Cortex of kidney (tissue), 1 donor: ENCODE measurements around the gene MED28.
"Not testable (repeated sequence)": the region's sequence is repeated elsewhere in the genome, so short reads cannot be mapped to it uniquely, and the experiment has no call there.

Source experiments
- DNase-seq: peaks from one replicate; lab custom pipeline; 2025; lab: John Stamatoyannopoulos, UW

MED28 gene

DNA sequence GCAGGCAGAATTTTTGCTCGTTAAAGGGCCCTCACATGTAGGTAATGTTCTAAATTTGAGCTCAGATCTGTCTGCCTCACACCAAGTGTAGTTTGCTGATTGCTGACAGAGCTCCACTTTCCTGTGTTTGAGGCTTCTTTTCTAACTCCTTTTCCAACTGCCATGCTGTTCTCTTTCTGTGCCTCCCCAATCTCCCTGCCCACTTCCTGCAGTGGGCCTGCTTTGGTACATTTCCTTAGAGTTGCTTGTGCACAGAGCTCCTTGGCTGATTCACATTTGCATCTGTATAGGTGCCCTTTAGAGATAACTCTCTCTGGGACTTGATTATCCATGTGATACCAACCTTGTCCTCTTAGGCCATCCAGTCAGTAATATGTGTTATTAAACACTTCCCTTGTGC, 4.5 kb downstream of the MED28 start:
- DNase-seq = no peak

DNA sequence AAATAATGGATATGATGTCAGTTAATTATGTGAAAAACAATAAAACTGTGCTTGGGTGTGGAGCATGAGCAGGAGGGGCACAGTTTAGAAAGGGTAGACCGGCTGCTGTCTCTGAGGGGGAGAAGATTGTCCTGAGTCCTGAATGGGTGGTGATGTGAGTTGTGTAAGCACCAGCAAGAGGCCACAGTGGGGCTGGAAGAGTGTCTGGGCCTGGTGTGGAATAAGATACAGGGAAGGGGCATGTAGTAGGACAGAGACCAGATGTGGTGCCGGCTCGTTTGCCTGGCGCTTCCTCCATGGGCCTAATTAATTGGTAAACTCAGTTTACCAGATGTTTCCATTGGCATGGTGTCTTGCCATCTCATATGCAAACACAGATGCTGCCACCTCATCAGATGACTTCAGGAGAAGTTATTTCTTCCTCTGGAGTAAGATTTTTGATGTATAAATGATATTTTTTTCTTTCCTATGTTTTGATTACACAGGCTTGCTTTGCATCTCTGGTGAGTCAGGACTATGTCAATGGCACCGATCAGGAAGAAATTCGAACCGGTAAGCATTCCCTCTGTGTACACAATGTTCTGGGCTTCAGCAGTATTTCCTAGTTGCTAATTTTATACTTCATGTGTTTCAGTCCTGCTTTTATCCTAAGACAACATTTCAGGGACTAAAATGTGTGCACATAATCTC, 5.1 kb downstream of the MED28 start:
- DNase-seq = no peak

GRCh38 chr4:17623451-17624001, 9.1 kb downstream of the MED28 start:
- no peak for DNase-seq

DNA sequence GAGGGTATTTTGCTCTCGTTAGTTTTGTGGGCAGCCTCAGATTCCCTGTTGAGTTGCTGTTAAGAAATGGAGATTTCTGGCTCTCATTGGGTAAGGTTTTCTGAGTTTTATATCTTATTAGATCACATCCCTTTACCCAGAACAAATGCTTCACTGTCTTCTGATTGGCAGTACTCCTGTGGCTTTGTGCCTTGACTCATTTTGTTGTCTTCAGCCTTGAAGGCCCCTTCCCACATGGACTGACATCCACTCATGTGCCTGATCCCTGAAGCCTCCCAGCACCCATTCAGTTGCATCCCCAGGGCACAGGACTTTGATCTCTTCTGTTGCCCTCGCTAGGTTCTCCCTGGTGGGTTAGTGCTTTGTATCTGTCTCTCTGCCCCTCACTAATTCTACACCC, 10.4 kb downstream of the MED28 start:
- DNase-seq = no peak

DNA sequence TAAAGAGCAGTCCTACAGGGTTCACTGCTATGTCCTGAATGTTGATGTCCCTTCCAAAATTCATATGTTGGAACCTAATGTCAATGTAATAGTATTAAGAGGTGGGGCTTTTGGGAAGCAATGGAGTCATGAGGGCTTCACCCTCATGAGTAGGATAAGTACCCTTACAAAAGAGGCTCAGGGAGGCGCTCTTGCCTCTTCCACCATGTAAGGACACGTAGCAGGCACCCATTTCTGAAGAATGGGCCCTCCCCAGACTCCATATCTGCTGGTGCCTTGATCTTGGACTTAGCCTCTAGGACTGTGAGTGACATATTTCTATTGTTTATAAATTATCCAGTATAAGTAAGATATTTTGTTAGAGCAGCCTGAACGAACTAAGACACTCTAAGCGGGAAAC, 15.8 kb downstream of the MED28 start:
- DNase-seq = no peak

- DNase-seq = no peak
These were observed 19.2 kb downstream of the MED28 start for GRCh38 chr4:17633600-17633999.

- no peak for DNase-seq
These were observed 20.6 kb downstream of the MED28 start for GRCh38 chr4:17635056-17635455.

DNA sequence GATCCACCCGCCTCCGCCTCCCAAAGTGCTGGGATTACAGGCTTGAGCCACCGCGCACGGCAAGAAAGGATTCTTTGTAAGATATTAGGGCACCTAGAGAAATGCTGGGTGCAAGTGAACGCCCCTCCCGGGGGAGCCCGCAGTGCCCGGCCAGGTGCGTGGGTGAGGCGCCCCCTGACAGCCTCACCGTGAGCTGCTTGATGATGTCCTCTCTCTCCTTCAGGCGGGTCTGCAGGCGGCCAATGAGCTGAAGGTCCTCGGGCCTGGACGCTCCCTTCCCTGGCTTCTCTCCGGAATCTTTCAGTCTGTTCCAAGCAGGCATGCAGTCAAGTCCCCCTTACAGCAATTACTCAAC, 21.9 kb downstream of the MED28 start:
- no peak for DNase-seq

DNA sequence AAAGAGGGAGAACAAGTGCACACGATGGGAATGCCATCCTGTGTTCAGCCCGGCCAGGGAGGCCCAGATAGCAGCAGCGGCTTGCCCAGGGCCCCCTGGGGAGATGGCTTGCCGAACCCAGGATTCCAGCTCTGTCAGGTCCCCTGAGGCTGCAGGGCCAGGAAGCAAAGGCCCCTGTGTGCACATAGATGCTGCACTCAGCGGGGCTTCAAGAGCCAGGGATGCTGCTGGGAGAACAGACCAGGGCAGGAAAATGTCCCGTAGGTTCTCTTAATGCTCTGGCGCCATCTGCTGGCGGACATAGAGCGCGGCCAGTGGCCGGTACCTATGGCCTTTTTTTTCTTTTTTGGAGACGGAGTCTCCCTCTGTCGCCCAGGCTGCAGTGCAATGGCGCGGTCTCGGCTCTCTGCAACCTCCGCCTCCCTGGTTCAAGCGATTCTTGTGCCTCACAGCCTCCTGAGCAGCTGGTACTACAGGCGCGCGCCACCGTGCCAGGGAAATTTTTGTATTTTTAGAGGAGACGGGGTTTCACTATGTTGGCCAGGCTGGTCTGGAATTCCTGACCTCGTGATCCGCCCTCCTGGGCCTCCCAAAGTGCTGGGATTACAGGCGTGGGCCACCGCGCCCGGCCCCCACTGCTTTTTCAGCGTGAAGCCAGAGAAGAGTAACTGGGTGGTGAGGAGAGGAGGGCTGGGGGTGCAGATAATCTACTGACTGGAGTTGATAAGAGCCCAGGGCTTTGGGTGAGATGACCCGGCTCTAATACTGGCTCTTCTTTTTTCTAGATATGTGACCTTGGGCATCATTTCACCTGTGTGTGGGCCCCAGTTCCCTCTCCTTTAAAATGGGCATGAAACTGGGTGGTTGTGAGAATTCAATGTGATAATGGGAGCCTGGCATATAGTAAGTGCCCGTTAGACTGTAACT, 22.5 kb downstream of the MED28 start:
- no peak for DNase-seq

DNA sequence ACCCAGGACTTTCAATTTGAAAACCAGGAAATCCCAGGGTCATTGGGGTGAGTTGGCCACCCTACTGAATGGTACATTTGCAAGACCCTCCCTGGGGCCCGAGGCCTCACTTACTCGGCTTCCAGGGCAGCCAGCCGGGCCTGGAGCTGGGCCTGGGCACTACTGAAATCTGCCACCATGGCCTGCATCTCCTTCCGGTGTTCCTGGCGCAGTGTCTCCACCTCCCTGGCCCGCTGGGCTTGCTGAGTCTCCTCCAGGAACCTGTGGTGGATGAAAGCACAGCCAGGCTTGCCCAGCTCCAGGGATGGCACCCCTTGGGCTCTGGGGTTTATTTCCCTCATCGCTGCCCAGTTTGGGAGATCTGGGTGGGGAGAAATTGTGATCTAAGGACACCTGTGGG, 24.7 kb downstream of the MED28 start:
- DNase-seq = no peak

DNA sequence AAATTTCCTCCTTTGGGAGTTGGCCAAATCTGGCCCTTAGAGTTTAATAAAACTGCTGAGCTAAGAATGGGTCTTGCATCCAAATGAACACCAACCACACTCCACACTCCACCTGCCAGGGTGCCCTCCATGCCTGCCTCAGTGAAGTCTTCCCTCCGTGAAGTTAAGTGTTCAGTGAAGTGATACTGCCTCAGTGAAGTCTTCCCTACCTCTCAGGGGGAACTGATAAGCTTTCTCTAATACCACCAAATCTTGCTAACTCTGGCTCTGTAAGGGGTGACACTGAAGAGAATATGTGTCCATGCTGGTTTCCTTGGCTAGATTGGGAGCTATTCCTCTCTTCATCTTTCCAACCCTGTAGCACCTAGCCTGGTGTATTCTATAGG, 27.9 kb downstream of the MED28 start:
- DNase-seq = no peak

DNA sequence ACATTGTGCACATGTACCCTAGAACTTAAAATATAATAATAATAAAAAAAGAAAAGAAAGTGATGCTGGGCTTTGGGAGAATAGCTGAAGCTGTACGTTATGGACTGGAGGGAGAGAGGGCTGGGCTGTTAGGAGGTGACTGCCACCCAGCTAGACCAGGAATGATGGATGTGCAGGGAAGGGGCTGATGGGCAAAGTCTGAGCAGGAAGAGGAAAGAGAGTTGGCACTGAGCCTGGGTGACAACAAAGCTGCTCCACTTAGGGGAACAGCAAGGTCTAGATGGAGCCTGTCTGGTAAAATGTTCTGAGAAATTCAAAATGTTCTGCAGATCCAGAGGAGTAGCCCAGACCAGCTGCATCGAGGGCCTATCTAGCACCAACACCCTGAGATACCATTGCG, 32.3 kb downstream of the MED28 start:
- DNase-seq = no peak

GRCh38 chr4:17647176-17647806, 32.9 kb downstream of the MED28 start:
- DNase-seq = no peak

GRCh38 chr4:17647927-17648326, 33.5 kb downstream of the MED28 start:
- DNase-seq = no peak

GRCh38 chr4:17650406-17650805, 36.0 kb downstream of the MED28 start:
- no peak for DNase-seq

DNA sequence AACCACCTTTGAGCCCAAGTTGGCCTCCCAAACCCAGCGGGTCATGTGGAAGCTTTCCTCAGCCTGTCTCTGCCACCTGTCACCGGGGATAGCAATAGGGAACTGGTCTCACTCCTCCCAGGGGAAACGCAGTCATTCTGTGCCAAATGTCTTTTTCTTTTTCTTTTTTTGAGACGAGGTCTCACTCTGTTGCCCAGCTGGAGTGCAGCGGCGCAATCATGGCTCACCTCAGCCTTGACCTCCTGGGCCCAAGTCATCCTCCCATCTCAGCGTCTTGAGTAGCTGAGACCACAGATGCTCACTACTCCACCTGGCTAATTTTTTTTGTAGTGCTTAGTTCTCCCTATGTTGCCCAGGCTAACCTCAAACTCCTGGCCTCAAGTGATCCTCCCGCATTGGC, 40.3 kb downstream of the MED28 start:
- no peak for DNase-seq

DNA sequence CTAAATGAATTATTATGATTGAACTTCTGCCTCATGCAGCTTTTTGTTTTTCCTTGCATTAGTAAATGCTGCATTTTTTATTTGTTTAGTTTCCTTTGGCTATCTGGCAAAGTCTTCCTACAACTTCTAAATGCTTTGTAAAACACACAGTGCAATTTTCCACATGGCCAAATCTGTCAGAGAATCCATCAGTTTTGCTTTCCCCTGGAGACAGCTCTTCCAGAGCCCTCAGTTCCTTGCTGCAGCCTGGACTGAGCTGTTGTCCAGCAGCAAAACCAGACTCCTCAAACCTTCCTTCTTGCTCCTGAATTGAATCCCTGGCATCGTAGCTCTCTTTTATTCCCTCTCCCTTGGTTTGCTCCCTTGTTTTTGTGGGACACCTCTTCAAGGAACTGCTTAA, 42.6 kb downstream of the MED28 start:
- DNase-seq = no peak

DNA sequence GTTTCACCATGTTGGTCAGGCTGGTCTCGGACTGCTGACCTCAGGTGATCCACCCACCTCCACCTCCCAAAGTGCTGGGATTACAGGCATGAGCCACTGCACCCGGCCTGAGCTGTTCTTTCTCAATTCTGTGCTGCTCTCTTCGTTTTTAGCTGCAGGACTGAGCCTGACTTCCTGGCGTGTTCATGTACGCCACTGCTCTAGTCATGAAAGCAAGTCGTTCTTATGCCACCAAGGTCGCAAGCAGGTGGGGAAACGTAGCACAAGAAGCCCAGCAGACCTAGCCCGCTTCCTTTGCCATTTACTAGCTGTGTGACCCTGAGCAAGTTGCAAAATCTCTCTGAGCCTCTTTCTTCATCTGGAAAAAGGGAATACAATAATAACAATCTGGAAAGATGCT, 43.4 kb downstream of the MED28 start:
- DNase-seq = no peak

GRCh38 chr4:17659196-17659595, 44.8 kb downstream of the MED28 start:
- DNase-seq = not testable (repeated sequence)

- DNase-seq = no peak
These were observed 48.3 kb downstream of the MED28 start for GRCh38 chr4:17662694-17663093.

DNA sequence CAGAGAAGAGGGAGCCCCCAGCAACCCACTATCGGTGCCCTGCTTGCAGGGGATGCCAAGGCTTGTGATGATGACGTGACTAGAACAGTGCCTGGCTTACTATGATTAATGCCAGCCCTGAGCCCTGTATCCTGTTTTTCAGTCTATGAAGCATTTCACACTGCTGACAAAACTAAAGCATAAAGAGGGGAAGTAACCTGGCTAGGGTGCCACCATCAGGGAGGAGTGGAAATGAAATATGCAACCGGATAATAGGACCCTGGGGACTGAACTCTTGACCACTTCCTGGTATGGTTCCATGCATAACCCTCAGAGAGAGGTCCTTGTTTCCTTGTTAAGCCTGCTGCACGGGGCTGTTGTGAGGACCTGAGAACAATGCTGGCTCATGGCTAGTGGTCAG, 50.3 kb downstream of the MED28 start:
- no peak for DNase-seq

GRCh38 chr4:17665346-17665745, 50.9 kb downstream of the MED28 start:
- no peak for DNase-seq

- DNase-seq = no peak
These were observed 51.4 kb downstream of the MED28 start for GRCh38 chr4:17665852-17666251.
